LNCaP clone FGC (cell line): Measurements from ENCODE around the gene DGKD.

ENCODE experiments used
- DNase-seq: peaks from one replicate; pipeline ENCODE4 v3.0.0-alpha.2; 2011; ENCODE audit warnings: low read depth
- H3K4me3 ChIP-seq: 2 replicates; pipeline ENCODE4 v1.5.1; 2011; ENCODE audit warnings: mild to moderate bottlenecking, low read depth, low read length, control low read depth
- TF ChIP-seq, protein P1 (sequence below): IDR thresholded peaks from 2 replicates; pipeline ENCODE4 v1.5.1; 2012; ENCODE audit warnings: mild to moderate bottlenecking; ENCODE audit not compliant: control insufficient read depth, insufficient read depth; ENCODE audit errors: extremely low read depth

DGKD gene

DNA sequence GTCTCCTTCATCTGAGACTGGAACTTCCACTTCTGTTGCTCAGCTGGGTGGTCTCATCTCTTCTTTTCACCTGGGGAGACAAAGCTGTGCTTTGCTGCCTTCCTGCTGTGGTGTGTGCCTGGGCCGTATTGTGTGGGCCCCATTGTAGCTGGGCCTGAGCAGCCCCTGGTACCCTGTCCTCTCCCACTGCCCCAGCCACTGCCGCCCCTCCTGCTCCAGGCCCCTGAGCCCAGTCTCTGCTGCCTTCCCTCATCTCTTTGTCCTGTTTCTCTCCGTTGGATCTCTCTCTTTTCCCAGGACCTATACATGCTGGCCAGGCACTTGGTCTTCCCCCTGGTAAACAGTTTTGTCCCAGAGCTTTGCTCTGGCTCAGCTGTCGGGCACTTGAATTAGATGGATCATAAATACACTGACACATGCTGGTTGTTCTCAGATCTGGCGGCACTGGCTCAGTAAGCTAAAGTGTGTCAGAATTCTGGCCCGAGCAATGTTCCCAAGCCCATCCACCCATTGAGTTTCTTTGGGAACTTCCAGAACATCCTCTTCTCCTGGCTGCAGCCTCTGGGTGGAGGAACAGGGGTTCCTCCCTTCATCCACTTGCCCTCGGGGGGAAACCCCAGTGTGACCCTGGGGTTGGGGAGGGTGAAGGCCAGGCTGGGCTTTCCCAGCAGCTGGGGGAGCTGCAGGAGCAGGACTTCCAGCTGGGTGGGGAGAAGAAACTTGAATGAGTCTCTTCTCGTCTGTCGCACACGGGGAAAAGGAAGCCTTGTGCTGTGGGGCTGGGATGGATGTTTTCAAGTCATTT, 99.0 kb downstream of the DGKD start:
- TF ChIP-seq, protein P1, sequence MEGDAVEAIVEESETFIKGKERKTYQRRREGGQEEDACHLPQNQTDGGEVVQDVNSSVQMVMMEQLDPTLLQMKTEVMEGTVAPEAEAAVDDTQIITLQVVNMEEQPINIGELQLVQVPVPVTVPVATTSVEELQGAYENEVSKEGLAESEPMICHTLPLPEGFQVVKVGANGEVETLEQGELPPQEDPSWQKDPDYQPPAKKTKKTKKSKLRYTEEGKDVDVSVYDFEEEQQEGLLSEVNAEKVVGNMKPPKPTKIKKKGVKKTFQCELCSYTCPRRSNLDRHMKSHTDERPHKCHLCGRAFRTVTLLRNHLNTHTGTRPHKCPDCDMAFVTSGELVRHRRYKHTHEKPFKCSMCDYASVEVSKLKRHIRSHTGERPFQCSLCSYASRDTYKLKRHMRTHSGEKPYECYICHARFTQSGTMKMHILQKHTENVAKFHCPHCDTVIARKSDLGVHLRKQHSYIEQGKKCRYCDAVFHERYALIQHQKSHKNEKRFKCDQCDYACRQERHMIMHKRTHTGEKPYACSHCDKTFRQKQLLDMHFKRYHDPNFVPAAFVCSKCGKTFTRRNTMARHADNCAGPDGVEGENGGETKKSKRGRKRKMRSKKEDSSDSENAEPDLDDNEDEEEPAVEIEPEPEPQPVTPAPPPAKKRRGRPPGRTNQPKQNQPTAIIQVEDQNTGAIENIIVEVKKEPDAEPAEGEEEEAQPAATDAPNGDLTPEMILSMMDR = no peak
- DNase-seq = no peak
- H3K4me3 ChIP-seq = no peak overlapping the region

DNA sequence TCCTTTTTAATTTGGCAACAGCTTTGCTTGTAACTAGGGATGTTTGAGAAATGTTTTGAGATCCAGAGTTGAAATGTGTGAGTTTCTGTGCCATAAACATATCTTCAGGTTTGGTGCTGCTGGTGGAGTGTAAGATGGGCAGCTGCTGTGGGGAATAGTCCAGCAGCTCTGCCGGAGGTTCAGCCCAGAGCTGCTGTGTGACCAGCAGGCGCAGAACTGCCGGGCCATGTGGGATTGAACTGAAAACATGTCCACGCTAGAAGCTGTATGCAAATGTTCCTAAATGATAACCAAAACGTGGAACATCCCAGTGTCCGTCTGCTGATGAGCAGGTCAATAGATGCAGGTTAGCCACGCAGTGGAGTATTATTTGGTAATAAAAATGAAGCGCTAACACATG, 99.6 kb downstream of the DGKD start:
- no peak overlapping the region for H3K4me3 ChIP-seq
- no peak for DNase-seq
- TF ChIP-seq, protein P1 = no peak

DNA sequence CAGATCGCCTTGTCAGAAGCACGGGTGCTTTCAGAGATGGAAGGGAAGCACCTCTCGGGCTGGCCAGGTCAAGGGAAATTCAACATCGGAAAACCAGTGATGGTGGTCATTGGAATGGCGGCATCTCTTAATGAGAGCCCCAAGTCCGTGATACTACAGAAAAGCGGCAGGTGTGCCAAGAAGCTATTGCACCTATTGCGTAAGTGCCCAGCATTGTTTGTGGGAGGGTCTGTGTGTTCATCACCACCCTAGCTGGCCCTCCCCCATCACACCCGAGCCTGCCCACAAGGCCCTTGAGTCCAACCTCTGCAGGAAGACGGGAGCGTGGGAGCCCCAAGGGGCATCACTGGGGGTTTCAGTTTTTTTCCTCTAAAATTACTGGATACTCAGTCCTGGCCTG, 100.7 kb downstream of the DGKD start:
- TF ChIP-seq, protein P1 = no peak
- no peak overlapping the region for H3K4me3 ChIP-seq

DNA sequence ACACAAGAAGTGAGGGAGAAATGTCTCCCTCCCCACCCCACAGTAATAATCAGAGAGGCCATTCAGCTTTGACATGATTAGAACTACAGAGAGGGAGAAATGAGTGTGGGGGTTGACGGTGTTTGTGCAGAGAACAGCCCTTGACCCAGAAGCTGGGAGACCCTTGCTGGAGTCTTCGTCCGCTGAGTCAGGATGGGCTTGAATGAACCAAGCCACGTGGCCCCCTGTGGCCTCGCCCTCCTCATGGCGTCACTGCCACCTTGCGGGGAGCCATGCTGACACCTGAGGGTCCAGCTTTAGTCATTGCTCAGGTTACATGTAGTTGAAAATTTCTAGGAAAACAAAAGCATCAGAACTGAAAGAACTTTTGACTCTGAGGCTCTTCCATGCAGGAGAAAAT, 101.2 kb downstream of the DGKD start:
- no peak overlapping the region for H3K4me3 ChIP-seq
- TF ChIP-seq, protein P1 = no peak
- no peak for DNase-seq

More for the DNA sequence above, 100.7 kb downstream of the DGKD start:
- no peak for DNase-seq

DNA sequence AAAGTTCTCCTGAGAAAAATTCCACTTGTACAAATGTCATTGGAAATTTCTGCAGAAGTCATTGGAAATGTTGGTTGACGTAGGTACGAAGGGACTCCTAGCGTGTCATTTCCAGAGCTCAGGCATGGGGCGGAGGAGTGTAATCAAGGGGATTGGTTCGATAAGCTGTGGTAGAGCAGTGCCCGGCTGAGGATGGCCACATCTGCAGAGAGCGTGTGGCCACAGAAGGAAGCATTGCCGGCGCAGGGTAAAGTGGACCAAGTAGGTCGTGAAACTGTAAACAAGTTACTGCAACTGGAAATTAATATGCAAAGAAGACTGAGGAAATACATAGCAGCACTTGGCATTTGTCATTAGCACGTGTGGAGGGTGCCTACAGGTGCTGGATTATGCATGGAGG, 101.8 kb downstream of the DGKD start:
- TF ChIP-seq, protein P1 = no peak
- no peak for DNase-seq
- H3K4me3 ChIP-seq = no peak overlapping the region

DNA sequence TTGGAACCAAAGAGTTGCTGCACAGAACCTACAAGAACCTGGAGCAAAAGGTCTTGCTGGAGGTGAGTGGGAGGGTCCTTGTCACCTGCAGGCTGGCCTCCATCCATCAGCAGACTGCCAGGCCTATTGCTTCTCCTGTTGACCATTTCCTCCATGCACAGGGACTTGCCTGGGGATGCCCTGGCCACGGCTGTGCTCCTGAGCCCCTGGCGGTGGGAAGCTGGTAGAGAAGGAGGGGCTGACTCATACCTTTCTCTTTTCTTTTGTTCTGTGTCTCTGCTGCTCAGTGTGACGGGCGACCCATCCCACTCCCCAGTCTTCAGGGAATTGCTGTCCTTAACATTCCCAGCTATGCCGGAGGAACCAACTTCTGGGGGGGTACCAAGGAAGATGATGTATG, 102.6 kb downstream of the DGKD start:
- DNase-seq = no peak
- TF ChIP-seq, protein P1 = no peak
- no peak overlapping the region for H3K4me3 ChIP-seq

DNA sequence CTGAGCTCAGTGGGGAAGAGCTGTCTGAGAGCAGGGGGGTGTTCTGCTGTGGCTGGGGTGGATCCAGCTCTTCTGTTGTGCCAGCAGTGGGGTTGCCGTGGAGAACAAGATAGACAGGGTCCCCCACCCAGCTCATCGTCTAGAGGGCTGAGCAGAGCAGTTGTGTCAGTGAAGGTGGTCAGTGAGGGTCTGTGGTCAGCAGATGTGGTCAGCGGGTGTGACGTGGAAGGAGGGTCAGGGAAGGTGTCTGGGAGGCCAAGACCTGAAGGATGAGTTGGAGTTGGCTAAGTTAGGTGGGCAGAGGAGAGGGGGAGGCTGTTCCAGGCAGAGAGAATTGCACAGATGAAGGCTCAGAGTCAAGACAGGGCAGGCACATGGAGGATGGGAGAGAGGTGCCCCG, 103.1 kb downstream of the DGKD start:
- no peak overlapping the region for H3K4me3 ChIP-seq
- TF ChIP-seq, protein P1 = no peak
- no peak for DNase-seq
